LHCN-M2 (cell line): ENCODE data around the gene PDXK. TPM values are rescaled to one million over a fixed set of nuclear protein-coding genes. Genes with fewer than 3 reads are reported as not detected.
A peak's percentile ranks its signal among the peaks of the same experiment; 100 is the strongest.

ENCODE experiments used
- DNase-seq: peaks from one replicate; pipeline ENCODE4 v3.0.0-alpha.2; 2012; ENCODE audit warnings: low read depth
- total RNA-seq: library from RNA; depleted of rRNA; stranded (reverse); fragments of >200 nt; gene quantifications from 2 replicates; pipeline ENCODE4 v1.2.3, GENCODE V29; 2014

Gene PDXK
- total RNA-seq, 1 experiment from 2014 or later: 59.9 TPM

- no peak for DNase-seq
Measured at GRCh38 chr21:43723648-43724047, 4.7 kb downstream of the PDXK start.

GRCh38 chr21:43726686-43727518 is 8.0 kb downstream of the PDXK start:
- DNase-seq: no peak

- DNase-seq: peak; percentile 82
Measured at GRCh38 chr21:43727519-43728153, 8.7 kb downstream of the PDXK start.

GRCh38 chr21:43728154-43728466 is 9.2 kb downstream of the PDXK start:
- DNase-seq: no peak

DNA sequence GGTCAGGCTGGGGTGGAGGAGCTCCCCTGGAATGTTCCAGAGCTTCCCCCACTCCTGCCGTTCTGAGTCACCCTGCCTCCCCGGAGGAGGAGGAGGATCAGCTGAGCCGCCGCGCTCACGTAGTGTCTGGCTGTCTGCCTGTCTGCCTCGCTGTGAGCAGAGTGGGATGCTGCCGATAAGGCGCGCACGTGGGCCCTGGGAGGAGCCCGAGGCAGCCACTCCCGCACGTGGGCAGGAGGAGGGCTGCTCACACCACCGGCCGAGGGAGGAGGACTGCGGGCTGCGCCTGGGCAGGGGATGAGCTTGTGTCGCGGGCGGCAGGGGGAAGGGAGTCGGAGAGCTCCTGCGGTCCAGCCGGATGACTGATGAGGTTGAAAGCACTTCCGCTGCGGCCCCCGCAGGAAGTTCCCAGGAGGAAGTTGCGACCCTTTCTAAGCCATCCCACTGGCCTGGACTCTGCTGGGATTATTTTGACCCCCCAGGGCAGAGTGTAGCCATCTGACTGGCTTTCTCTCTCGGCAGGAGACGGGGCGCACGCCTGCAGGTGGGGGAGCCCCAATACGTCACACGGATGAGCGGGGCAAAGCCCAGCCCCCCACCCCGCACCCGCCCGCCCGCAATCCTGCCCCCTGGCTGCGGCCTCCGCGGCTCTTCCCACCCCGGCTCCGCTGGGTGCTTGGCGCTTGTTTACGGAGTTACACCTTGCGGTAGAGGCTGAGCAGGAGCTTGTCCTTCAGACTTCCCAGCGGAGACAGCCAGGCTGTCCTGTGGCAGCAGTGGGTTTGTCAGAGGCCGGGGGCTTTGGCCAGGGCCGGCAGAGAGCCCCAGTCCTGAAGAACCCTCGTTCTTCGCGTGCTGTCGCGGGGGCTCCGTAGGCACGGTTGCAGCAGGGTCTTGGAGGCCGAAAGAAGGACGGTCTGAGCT is 9.8 kb downstream of the PDXK start:
- peak; percentile 97 for DNase-seq

DNA sequence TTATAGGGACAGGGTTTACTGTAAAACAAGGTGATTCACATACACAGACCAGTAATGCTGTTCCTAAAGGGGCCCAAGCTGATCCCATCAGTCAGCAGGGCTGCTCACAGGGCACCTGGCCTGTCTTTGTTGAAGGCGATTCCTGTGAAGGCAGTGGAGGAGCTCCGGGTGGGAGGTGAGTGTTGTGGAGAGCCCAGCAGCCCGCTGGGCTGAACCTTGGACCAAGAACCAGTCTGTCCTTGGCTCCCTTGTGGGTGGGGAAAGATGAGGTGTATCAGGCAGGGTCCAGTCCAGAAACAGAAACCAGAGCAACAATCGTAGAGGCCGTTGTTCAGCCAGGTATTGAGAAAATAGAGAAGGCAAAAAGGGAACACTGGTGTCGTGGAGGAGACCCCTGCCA is 12.5 kb downstream of the PDXK start:
- no peak for DNase-seq

- DNase-seq: no peak
Measured at GRCh38 chr21:43731891-43732711, 13.2 kb downstream of the PDXK start.

GRCh38 chr21:43733060-43733459 is 14.1 kb downstream of the PDXK start:
- no peak for DNase-seq

DNA sequence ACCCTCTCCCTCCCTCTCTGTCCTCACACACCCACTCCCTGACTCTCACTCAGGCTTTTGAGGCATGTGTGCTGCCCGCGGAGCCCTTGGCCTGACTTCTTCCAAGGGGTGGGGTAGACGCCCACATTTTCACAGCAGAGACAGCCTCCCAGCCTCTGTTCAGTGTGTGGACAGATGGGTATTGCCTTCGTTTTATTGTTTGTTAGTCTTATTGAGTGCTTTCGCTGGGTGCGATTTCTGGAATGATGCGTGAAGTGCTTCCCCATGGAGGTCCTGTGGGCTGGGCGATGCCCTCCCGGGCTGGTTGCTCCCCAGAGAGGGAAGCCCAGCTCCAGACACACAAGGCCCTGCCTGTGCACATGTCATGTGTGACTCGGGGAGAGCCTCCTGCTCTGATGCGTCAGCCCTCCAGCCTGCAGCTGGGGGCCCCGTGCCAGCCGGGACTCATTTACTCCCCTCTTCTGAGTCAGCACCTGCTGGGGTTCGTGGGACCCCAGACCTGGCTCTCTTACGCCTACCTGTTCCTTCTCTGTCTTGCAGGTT is 14.7 kb downstream of the PDXK start:
- DNase-seq: peak; percentile 80

DNA sequence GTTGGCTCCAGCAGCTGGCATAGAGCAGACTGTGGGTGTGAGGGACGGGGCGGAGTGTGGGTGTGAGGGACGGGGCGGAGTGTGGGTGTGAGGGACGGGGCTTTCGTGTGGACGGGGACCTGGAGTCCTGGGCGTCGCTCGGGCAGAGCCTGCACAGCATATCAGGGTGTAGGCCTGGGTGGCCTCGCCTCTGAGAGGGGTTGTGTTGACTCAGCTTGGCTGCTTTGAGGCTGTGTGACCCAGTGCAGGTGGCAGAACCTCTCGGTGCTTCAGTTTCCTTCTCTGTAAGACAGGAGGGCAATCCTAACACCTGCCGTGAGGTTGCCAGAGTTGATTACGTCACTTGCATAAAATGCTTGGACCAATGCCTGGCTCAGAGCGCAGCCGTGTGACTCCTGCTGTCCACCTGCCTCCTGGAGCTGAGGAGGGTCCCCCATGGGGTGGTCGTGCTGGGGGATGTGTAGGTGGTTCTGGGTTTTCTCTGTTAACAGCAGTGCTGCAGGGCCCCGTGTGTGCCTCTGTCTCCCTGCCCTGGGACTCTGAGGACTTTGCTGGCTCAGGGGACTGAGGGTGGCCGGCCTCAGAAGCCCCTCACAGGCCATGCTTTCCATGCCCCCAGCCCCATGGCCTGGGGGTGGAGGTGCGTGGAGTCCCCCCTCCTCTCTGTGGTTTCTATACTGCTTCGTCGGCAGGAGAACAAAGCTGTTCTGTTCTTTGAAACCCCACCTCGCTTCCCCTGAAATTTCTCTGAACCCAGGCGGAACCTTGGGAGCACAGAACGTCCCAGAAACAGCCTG is 15.4 kb downstream of the PDXK start:
- DNase-seq: no peak

- peak; percentile 70 for DNase-seq
Measured at GRCh38 chr21:43734928-43735229, 15.9 kb downstream of the PDXK start.

DNA sequence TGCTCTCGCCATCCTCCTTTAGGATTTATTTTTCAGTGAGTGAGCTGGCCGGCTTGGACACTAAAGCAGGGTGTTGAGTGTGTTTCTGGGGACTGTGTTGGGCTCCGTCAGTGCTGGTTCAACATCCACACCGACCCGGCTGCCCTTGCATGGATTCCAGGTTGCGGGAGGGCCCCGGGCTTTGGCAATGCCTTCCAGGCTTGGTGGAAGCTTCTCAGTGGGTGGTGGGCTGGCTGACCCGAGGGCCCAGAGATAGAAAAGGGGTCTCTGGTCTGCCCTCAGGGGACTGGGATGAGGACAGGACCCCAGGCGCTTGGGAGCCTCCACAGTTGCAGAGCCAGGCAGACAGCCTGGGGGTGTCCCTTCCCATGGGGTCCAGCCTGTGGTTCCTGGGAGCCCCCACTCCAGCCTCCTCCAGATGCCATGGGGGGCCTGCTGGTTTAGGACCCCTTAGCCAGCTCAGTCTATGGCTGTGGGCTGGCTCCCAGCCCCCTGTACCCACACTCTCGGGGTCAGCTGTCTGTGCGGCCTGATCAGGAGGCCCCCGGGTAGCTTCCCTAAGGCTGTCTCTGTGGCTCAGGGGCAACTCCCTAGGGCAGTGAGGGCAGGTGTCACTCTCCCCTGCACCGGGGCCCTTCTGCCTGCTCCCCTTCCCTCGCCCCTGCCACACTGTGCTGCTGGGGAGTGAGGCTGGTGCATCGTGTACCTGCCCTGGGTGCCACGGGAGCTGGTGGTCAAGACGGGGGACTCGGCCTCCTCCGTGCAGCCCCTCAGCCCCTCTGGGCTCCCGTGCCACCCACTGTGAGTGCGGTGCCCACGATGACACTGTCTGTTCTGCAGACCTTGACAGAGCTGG is 16.5 kb downstream of the PDXK start:
- DNase-seq: no peak

DNA sequence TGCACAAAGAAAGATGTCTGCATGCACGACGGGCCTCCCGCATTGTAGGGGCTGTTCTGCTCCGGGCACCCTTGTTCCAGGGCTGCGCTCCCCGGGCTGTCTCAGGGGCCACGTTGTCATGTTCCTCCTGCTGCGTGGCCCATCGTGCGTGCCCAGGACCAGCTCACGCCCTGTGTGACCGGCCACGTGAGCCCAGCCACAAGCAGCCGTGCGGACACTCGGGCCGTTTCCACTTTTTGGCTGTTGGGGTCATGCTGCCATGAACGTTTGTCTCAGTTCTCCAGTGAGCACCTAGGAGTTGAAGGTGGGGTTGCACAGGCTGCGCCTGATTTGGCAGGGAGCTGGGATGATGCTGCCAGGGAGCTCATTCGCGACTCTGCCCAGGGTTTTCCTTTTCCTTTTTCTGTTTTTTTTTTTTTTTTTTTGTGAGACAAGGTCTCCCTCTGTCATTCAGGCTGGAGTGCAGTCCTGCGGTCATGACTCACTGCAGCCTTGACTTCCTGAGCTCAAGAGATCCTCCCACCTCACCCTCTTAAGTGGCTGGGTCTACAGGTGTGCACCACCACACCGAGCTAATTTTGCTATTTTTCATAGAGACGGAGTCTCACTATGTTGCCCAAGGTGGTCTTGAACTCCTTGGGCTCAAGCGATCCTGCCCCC is 17.4 kb downstream of the PDXK start:
- DNase-seq: no peak

GRCh38 chr21:43737158-43737950 is 18.4 kb downstream of the PDXK start:
- no peak for DNase-seq

GRCh38 chr21:43739621-43740435 is 20.9 kb downstream of the PDXK start:
- DNase-seq: no peak

DNA sequence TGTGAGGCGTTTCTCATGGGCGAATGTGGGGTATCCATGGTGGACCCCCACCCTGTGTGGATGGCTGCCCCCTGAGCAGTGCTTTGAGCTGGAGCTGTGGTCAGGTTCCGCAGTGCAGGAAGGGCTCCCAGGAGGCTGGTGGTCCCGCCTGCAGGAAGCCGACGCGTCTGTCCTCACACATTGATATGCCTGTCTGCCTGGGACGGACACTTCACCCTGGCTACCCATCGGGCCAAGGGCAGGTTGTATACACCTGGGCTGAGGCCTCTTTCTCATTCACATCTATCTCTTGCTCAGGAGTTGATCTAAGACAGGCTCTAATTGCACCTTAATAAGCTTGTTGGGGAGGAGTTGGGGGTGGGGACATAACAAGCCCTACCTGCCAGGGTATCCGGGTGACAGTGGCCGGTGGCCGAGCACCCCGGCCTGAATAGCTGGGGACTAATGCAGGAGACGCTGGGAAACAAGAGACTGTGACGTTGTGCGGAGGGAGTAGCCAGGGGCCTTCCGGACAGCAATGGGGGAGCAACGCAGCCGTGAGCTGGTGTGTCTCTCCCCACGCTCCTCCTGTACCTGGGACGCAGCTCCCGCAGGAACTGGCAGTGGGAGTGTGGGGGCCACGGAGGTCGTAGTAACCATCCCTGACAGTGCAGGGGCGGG is 21.7 kb downstream of the PDXK start:
- peak; percentile 42 for DNase-seq
